HEK293 (cell line): Measurements from ENCODE around the gene CPXM2.
A peak's percentile ranks its signal among the peaks of the same experiment; 100 is the strongest.

Source experiments
- EGR2 ChIP-seq: fragments of 450-650 bp; formaldehyde crosslinking; IDR thresholded peaks from 2 replicates; pipeline ENCODE4 v1.5.1; 2016; ENCODE audit warnings: low read depth, missing biosample characterization, missing genetic modification characterization
- ELK4 ChIP-seq: IDR thresholded peaks from 2 replicates; pipeline ENCODE4 v1.6.1; 2011; ENCODE audit warnings: mild to moderate bottlenecking, low read depth, low read length, borderline replicate concordance
- GFI1B ChIP-seq: fragments of 450-650 bp; formaldehyde crosslinking; IDR thresholded peaks from 2 replicates; pipeline ENCODE4 v1.5.1; 2016; ENCODE audit warnings: missing biosample characterization, missing genetic modification characterization
- GLIS2 ChIP-seq: fragments of 450-650 bp; formaldehyde crosslinking; IDR thresholded peaks from 2 replicates; pipeline ENCODE4 v1.5.1; 2016; ENCODE audit warnings: missing biosample characterization, missing genetic modification characterization
- OVOL3 ChIP-seq: fragments of 450-650 bp; formaldehyde crosslinking; IDR thresholded peaks from 2 replicates; pipeline ENCODE4 v1.5.1; 2016; ENCODE audit warnings: missing biosample characterization, missing genetic modification characterization
- PRDM4 ChIP-seq: fragments of 450-650 bp; formaldehyde crosslinking; IDR thresholded peaks from 2 replicates; pipeline ENCODE4 v1.5.1; 2017; ENCODE audit warnings: missing biosample characterization, missing genetic modification characterization
- REST ChIP-seq: fragments of 450-650 bp; formaldehyde crosslinking; IDR thresholded peaks from 2 replicates; pipeline ENCODE4 v1.5.1; 2016; ENCODE audit warnings: missing biosample characterization, missing genetic modification characterization
- SALL2 ChIP-seq: fragments of 450-650 bp; formaldehyde crosslinking; IDR thresholded peaks from 2 replicates; pipeline ENCODE4 v1.5.0; 2017; ENCODE audit warnings: missing biosample characterization, mild to moderate bottlenecking, missing genetic modification characterization, borderline replicate concordance
- SCRT2 ChIP-seq: fragments of 450-650 bp; formaldehyde crosslinking; IDR thresholded peaks from 2 replicates; pipeline ENCODE4 v1.5.1; 2016; ENCODE audit warnings: missing biosample characterization, missing genetic modification characterization
- TSHZ1 ChIP-seq: fragments of 450-650 bp; formaldehyde crosslinking; IDR thresholded peaks from 2 replicates; pipeline ENCODE4 v1.5.1; 2016; ENCODE audit warnings: missing biosample characterization, missing genetic modification characterization, borderline replicate concordance
- ZBTB20 ChIP-seq: fragments of 450-650 bp; formaldehyde crosslinking; IDR thresholded peaks from 2 replicates; pipeline ENCODE4 v1.5.1; 2016; ENCODE audit warnings: missing biosample characterization, missing genetic modification characterization
- ZBTB44 ChIP-seq: fragments of 450-650 bp; IDR thresholded peaks from 2 replicates; pipeline ENCODE4 v1.5.1; 2018; ENCODE audit warnings: missing biosample characterization, mild to moderate bottlenecking, missing genetic modification characterization
- ZBTB48 ChIP-seq: fragments of 450-650 bp; formaldehyde crosslinking; IDR thresholded peaks from 2 replicates; pipeline ENCODE4 v1.5.1; 2016; ENCODE audit warnings: missing biosample characterization, missing genetic modification characterization
- ZNF10 ChIP-seq: fragments of 450-650 bp; formaldehyde crosslinking; IDR thresholded peaks from 2 replicates; pipeline ENCODE4 v1.5.1; 2017; ENCODE audit warnings: missing biosample characterization, missing genetic modification characterization
- ZNF140 ChIP-seq: fragments of 450-650 bp; formaldehyde crosslinking; IDR thresholded peaks from 2 replicates; pipeline ENCODE4 v1.5.1; 2016; ENCODE audit warnings: missing biosample characterization, missing genetic modification characterization
- ZNF2 ChIP-seq: fragments of 450-650 bp; formaldehyde crosslinking; IDR thresholded peaks from 2 replicates; pipeline ENCODE4 v1.5.1; 2016; ENCODE audit warnings: missing biosample characterization, missing genetic modification characterization
- ZNF248 ChIP-seq: fragments of 450-650 bp; formaldehyde crosslinking; IDR thresholded peaks from 2 replicates; pipeline ENCODE4 v1.5.1; 2017; ENCODE audit warnings: missing biosample characterization, missing genetic modification characterization
- ZNF311 ChIP-seq: fragments of 450-650 bp; formaldehyde crosslinking; IDR thresholded peaks from 2 replicates; pipeline ENCODE4 v1.5.1; 2017; ENCODE audit warnings: missing biosample characterization, missing genetic modification characterization, borderline replicate concordance
- ZNF324 ChIP-seq: fragments of 450-650 bp; formaldehyde crosslinking; IDR thresholded peaks from 2 replicates; pipeline ENCODE4 v1.5.1; 2016; ENCODE audit warnings: missing biosample characterization, missing genetic modification characterization
- ZNF394 ChIP-seq: fragments of 450-650 bp; formaldehyde crosslinking; IDR thresholded peaks from 2 replicates; pipeline ENCODE4 v1.5.1; 2016; ENCODE audit warnings: missing biosample characterization, missing genetic modification characterization, mild to moderate bottlenecking, moderate library complexity, borderline replicate concordance
- ZNF530 ChIP-seq: fragments of 450-650 bp; formaldehyde crosslinking; IDR thresholded peaks from 2 replicates; pipeline ENCODE4 v1.5.1; 2016; ENCODE audit warnings: low read depth, missing biosample characterization, missing genetic modification characterization
- ZNF548 ChIP-seq: fragments of 450-650 bp; formaldehyde crosslinking; IDR thresholded peaks from 2 replicates; pipeline ENCODE4 v1.5.1; 2016; ENCODE audit warnings: missing biosample characterization, missing genetic modification characterization
- ZNF658 ChIP-seq: fragments of 450-650 bp; formaldehyde crosslinking; IDR thresholded peaks from 2 replicates; pipeline ENCODE4; 2016; ENCODE audit warnings: missing biosample characterization, missing genetic modification characterization
- ZNF843 ChIP-seq: fragments of 450-650 bp; formaldehyde crosslinking; IDR thresholded peaks from 2 replicates; pipeline ENCODE4 v1.5.1; 2016; ENCODE audit warnings: missing biosample characterization, missing genetic modification characterization
- ZSCAN16 ChIP-seq: fragments of 450-650 bp; formaldehyde crosslinking; IDR thresholded peaks from 2 replicates; pipeline ENCODE4 v1.5.1; 2016; ENCODE audit warnings: missing biosample characterization, missing genetic modification characterization
- ZXDB ChIP-seq: fragments of 450-650 bp; formaldehyde crosslinking; IDR thresholded peaks from 2 replicates; pipeline ENCODE4 v1.5.1; 2016; ENCODE audit warnings: missing biosample characterization, missing genetic modification characterization

CPXM2 gene

GRCh38 chr10:123847686-123848432 lies 43.7 kb downstream of the CPXM2 start (continued):
- TF ChIP-seq REST (tag by site-specific recombination) (no peak), ZNF548 (no peak), GFI1B (no peak), ZNF140 (no peak), OVOL3 (tag by site-specific recombination) (peak; percentile 85), TSHZ1 (tag by site-specific recombination) (no peak), ZNF248 (no peak), SCRT2 (tag by site-specific recombination) (no peak), PRDM4 (tag by site-specific recombination) (no peak), ZNF658 (tag by site-specific recombination) (no peak), SALL2 (tag by site-specific recombination) (no peak), ZNF324 (tag by site-specific recombination) (no peak), ZNF843 (tag by site-specific recombination) (peak; percentile 66), ZBTB44 (tag by site-specific recombination) (0 out of 2 replicates have a peak, but pooled peaks have one; percentile 17), ZXDB (peak; percentile 32; the same call in 1 of the 2 replicates), EGR2 (tag by site-specific recombination) (no peak), ZNF10 (no peak), GLIS2 (tag by site-specific recombination) (no peak), ZBTB48 (tag by site-specific recombination) (no peak), ELK4 (no peak), ZBTB20 (tag by site-specific recombination) (no peak), ZNF311 (tag by site-specific recombination) (no peak), ZSCAN16 (tag by site-specific recombination) (no peak), ZNF530 (tag by site-specific recombination) (no peak), ZNF394 (tag by site-specific recombination) (no peak), ZNF2 (tag by site-specific recombination) (no peak)
